Neural crest cell (in vitro differentiated cells): Measurements from ENCODE around the gene KIRREL1. TPM values are rescaled to one million over a fixed set of nuclear protein-coding genes. Genes with fewer than 3 reads are reported as not detected.

Source experiments
- DNase-seq: peaks from one replicate; pipeline ENCODE4 v3.0.0; 2021; ENCODE audit warnings: low read depth, mixed read lengths, low spot score
- H3K27ac Mint-ChIP-seq: one replicate; pipeline ENCODE4 v1.8.0; 2021; ENCODE audit warnings: mild to moderate bottlenecking, mixed read lengths; ENCODE audit not compliant: unreplicated experiment
- H3K27me3 Mint-ChIP-seq: 2 replicates; pipeline ENCODE4 v1.8.0; 2021; ENCODE audit warnings: low read depth, mild to moderate bottlenecking, mixed read lengths
- H3K36me3 Mint-ChIP-seq: 2 replicates; pipeline ENCODE4 v1.8.0; 2021; ENCODE audit warnings: low read depth, mild to moderate bottlenecking, mixed read lengths
- H3K4me1 Mint-ChIP-seq: 2 replicates; pipeline ENCODE4 v1.8.0; 2021; ENCODE audit warnings: mixed read lengths
- H3K4me3 Mint-ChIP-seq: one replicate; pipeline ENCODE4 v1.8.0; 2021; ENCODE audit warnings: mild to moderate bottlenecking, mixed read lengths
- H3K9me3 Mint-ChIP-seq: 2 replicates; pipeline ENCODE4 v1.8.0; 2021; ENCODE audit warnings: mixed read lengths
- CTCF ChIP-seq: fragments of 200-600 bp; sonication (generic); conservative IDR thresholded peaks from 2 replicates; pipeline ENCODE4 v1.5.0; 2021; ENCODE audit warnings: antibody characterized with exemption, mild to moderate bottlenecking
- total RNA-seq: library from RNA; stranded (reverse); gene quantifications from 2 replicates; pipeline ENCODE4 v1.2.1, GENCODE V29; 2021

The KIRREL1 gene
- total RNA-seq, 1 donor from 2014 or later: 64.9 TPM

- TF ChIP-seq CTCF: no peak
- DNase-seq: no peak
- no peak overlapping the region for H3K4me3 Mint-ChIP-seq
- H3K36me3 Mint-ChIP-seq: peaks cover 2% of the 10 kb centered on the region
- H3K4me1 Mint-ChIP-seq: peaks cover 88% of the 10 kb centered on the region
- no peak overlapping the region for H3K27ac Mint-ChIP-seq
- no peaks in the 10 kb centered on the region for H3K9me3 Mint-ChIP-seq
- no peaks in the 10 kb centered on the region for H3K27me3 Mint-ChIP-seq
Observed at GRCh38 chr1:158020886-158021620, 27.6 kb downstream of the KIRREL1 start.

DNA sequence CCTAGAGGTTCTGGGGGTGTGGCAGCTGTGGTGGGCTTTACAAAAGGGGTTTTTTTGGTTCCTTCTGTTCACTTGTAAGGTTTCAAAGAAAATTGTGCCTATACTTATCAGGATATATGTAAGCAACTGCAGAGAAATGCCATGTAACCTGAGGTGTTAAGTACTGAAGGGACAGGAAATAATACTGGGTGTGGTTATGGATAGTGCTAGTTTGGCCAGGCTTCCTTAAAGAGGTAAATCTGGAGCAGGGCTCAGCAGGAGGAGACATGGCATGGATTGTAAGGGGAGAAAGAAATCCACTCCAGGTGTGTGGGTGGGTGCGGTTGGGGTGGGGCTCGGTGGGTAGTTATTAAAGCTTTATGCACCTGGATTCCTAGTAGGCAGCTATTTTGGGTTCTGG, 28.3 kb downstream of the KIRREL1 start:
- no peak for DNase-seq
- Mint-ChIP-seq H3K9me3 (no peaks in the 10 kb centered on the region), H3K27me3 (no peaks in the 10 kb centered on the region), H3K4me3 (no peak overlapping the region), H3K27ac (no peak overlapping the region), H3K4me1 (peaks cover 86% of the 10 kb centered on the region), H3K36me3 (peaks cover 2% of the 10 kb centered on the region)
- TF ChIP-seq CTCF: no peak

- Mint-ChIP-seq H3K27me3 (no peaks in the 10 kb centered on the region), H3K4me3 (peak overlapping the region; percentile 58), H3K27ac (peak overlapping the region; percentile 79), H3K4me1 (peaks cover 77% of the 10 kb centered on the region), H3K9me3 (no peaks in the 10 kb centered on the region), H3K36me3 (peaks cover 2% of the 10 kb centered on the region)
- no peak for DNase-seq
- TF ChIP-seq CTCF: no peak
Observed at GRCh38 chr1:158022554-158023312, 29.3 kb downstream of the KIRREL1 start.

DNA sequence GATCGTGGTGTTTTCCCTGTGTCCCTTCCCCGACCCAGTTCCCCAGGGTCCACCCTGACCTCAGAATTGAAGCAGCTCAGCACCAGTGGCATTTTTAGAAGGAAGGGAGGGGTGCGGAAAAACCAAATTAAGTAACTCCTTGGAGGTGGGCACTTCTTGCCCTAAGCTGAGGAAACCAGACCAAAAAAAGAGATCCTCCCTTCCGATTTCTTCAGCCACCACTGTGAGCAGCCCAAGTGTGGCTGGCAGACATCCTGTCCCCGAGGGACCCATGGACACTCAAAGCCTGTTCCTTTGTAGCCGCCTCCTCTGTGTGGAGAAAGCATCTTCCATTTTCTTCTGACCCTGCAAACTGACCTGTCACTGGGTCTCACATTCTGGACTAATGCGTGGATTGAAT, 31.3 kb downstream of the KIRREL1 start:
- TF ChIP-seq CTCF: no peak
- Mint-ChIP-seq H3K27me3 (no peaks in the 10 kb centered on the region), H3K9me3 (no peaks in the 10 kb centered on the region), H3K27ac (peak overlapping the region; percentile 92), H3K4me1 (peaks cover 60% of the 10 kb centered on the region), H3K4me3 (peak overlapping the region; percentile 5), H3K36me3 (peaks cover 5% of the 10 kb centered on the region)
- no peak for DNase-seq

DNA sequence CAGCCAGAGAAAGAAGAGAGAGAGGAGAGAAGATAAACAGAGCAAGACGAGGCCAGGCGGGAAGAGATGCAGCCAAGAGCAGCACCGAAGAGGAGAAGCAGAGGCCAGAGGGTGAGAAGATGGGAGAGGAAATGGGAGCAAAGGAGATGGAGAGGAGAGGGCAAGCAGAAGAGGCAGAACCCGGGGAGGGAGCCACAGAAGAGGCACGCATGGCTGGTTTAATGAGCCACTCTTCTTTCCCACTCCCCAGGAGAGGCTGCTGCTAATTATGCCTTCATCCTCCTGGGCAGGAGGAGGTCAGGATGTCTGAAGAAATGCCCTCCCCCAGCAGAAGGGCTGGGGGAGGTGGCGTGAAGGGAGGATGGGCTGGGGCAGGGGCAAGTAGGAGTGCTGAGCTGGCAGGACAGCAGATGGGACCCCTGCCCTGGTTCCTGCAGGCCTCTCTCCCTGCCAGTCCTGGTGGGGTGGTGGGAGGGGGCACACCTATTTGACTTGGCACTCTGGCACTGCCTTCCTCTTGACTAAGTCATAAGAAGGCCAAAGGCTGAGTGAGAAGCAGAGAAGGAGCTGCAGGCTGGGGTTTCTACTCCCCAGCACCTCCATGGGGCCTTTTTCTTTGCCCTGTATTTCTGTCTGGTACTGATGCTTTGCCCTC, 32.3 kb downstream of the KIRREL1 start:
- peak overlapping the region; percentile 92 for H3K27ac Mint-ChIP-seq
- peaks cover 5% of the 10 kb centered on the region for H3K36me3 Mint-ChIP-seq
- H3K4me1 Mint-ChIP-seq: peaks cover 51% of the 10 kb centered on the region

More for the DNA sequence above, 32.3 kb downstream of the KIRREL1 start:
- H3K27me3 Mint-ChIP-seq: no peaks in the 10 kb centered on the region
- DNase-seq: no peak
- H3K4me3 Mint-ChIP-seq: peak overlapping the region; percentile 5
- TF ChIP-seq CTCF: no peak
- no peaks in the 10 kb centered on the region for H3K9me3 Mint-ChIP-seq
